Stimulated activated naive CD4-positive, alpha-beta T cell (primary cell): Measurements from ENCODE around the gene AOAH.

Experiments
- DNase-seq, 6 experiments: peaks; one replicate each; lab custom pipeline; 2025; lab: John Stamatoyannopoulos, UW

Gene AOAH

GRCh38 chr7:36629351-36629750 lies 94.9 kb downstream of the AOAH start:
- no peak for DNase-seq

DNA sequence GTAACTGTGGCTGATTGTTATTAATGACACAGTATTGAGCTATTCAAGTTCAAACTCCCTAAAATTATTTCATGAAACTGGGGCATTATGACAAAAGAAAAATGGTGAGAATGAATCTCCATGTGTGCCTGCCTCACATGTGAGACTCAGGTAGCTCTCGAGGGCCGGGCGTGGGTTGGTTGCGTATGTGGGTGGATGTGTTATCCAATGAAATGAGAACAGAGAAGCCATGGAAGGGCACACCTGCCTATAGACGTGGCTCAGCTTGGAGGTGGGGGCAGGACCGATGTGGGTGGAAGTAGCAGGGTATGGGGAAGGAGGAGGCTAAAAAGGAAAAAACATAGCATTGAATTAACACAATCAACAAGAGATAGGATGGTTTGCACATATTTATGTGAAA lies 96.5 kb downstream of the AOAH start:
- no peak for DNase-seq

GRCh38 chr7:36626111-36626510 lies 98.2 kb downstream of the AOAH start:
- no peak for DNase-seq

DNA sequence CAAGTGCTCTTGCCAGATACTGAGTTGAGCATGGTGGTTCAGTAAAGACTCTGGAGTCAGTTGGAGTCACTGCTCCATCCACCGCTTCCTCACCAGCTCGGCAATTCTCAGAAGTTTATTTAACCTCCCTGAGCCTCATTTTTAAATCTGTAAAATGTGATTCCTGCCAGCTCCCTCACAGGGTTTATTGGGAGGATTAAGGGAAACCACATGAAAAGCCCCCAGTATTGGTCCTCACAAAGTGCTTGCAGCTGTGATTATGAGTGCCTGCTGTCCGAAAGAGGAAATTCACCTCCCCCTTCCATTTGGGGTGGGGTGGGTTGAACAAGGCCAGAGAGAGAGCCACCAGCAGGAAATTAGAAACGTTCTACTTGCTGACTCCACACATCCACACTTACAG lies 99.0 kb downstream of the AOAH start:
- DNase-seq = no peak

- DNase-seq = no peak
These were observed 101.0 kb downstream of the AOAH start for GRCh38 chr7:36623247-36623646.

- DNase-seq = no peak
These were observed 102.9 kb downstream of the AOAH start for GRCh38 chr7:36621396-36621795.

DNA sequence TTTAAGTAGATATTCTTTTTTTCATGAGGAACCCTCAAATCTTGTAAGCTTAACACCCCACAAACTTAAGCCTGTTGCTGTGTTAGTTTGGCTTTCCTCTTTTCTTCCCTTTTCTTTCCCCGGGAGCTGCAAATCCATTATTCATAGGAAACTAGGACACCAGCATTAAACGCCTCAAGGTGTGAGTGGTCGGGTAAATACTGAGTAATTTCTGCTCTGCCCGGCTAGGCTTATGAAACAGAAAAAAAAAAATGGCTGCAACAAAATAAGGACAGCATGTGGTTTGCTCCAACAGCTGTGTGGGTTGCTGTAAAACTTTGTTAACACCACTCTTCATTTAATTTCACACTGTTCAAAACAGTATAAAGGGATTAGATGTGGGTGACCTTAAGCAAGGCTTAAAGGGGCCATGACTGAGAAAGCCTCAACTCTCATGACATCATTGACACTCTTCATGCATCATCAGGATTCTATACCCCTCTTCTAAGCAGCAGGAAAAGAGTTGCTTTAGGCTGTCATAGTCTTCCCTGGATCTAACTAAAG lies 104.1 kb downstream of the AOAH start:
- DNase-seq = no peak

DNA sequence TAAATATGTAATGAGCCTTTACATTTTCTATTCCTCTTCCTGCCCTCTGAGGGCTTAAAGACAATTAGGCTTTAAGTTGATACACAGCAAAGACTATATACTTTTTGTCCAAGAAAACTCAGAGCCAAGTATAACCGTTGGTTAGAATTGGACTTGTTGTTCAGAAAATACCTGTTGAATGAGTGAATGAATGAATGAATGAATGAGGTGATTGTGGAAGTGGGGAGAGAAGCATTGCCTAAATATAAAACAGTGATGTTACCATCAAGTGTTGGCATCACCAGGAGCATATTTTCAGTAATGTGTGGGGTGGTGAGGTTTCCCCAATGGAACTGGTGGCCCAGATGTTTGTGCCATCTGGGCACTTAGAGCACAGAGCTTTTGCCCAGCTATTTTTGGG lies 106.9 kb downstream of the AOAH start:
- no peak for DNase-seq

GRCh38 chr7:36615852-36616540 lies 108.3 kb downstream of the AOAH start:
- no peak for DNase-seq

- DNase-seq = no peak
These were observed 109.3 kb downstream of the AOAH start for GRCh38 chr7:36614959-36615358.

- DNase-seq = no peak
These were observed 111.2 kb downstream of the AOAH start for GRCh38 chr7:36613031-36613614.

DNA sequence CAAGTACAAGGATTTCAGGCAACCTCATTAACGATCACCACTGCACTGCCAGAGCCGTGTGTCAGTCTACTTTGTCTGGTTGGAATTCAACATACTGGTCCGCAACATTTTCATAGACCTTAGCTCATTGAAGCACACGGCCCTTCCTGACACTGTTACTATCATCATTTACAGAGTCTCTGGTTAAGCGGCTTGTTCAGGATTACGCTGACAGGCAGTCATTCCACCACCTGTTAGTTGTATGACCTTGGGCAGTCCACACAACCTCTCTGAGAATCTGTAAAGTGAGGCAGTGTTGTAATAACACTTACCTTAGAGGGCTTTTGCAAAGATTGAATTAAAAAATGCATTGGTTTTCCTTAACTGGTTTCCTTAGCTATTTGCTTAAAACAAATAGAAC lies 112.6 kb downstream of the AOAH start:
- DNase-seq = no peak

- DNase-seq = no peak
These were observed 116.6 kb downstream of the AOAH start for GRCh38 chr7:36607721-36608095.

DNA sequence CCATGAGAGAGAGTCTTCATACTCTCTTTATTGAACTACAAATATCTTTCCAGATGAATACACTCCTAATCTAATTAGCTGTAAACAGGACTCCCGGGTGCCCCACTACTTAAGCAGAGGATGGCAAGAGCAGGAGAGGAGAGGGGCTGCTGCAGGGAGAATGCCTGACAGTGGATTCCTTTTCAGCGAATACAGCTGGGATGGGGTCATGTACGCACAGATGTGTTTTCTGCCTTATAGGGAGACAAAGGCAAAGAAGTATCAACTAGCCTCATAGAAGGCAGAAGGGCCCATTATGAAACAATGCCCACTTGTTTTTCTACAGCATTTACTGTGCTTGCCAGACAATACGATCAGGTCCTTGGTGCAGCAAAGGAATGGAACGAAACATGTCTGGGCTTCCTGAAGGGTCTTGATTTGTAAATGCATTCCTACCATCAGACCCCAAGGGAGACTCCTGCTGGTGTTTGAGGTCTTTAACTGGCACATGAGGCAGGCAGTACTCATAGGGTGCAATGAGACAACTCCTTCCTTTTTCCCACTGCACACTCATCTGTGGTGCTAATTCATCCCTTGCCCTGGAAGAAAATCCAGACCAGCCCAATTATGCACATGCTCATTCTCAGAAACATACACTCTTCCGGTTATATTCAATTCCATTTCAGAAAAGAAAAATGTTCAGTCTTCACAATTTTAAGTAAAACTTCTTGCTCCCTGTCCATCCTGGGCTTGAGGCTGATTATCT lies 117.1 kb downstream of the AOAH start:
- DNase-seq = no peak

GRCh38 chr7:36606153-36606975 lies 117.9 kb downstream of the AOAH start:
- peak in 3 of 6 experiments; percentile 36 to 61 (median 48) for DNase-seq

- DNase-seq = peak in 1 of 6 experiments; percentile 21
These were observed 118.8 kb downstream of the AOAH start for GRCh38 chr7:36605261-36606051.

DNA sequence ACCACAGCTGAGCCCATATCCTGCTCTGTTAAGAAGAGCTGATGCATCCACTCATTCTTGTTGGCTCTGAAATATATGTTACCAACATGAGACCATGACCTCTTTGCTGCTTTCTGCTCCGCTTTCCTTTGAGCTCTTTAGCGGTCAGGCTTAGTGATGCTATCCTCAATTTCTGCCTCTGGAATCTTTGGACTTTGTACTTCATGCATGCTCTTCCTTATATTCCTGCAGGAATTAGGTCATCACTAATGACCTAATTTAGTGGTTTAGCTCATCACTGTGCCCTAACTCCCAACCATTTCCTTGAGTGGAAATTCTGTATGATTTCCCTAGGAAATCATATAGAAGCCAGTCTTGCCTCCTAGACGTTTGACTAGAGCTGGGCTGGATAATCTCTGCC lies 119.5 kb downstream of the AOAH start:
- no peak for DNase-seq

DNA sequence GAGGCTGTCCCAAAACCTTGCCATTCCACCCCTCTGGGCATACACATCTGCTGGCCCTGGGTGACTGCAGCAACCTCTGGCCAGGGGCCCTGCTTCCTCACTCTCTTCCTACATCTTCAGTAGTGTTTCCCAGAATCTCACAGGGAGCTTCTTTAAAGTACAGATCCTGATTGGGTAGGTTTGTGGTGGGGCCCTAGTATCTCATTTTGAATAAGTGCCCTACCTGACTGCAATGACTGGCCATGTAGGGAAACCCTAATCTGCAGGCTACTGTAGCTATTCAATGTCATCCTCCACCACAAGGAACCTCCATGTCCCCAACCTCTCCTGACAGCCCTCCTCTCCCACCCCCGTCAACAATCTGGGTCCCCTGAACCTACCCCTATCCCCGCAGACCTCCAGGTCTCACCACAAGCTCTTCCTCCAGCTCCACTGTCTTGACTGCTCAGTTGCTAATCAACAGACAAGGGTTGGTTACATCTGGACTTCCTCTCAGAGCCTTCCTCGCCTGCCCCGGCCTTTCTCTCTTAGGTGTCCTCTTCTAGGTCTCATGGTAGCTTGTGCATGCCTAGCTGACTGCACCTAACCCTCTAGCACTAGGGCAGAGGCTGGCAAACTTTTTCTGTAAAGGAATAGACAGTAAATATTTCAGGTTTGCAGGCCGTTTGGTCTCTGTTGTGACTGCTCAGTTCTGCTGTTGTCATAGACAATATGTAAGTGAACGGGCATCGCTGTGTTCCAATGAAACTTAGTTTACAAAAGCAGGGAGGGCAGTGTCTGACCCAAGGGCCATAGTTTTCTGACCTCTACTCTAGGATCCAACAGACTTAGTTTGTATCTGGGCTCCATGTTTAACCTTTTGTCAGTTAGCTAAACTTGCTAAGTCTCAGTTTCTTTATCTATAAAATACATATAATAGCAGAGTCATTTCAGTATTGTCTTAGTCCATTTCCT lies 121.1 kb downstream of the AOAH start:
- DNase-seq = no peak

DNA sequence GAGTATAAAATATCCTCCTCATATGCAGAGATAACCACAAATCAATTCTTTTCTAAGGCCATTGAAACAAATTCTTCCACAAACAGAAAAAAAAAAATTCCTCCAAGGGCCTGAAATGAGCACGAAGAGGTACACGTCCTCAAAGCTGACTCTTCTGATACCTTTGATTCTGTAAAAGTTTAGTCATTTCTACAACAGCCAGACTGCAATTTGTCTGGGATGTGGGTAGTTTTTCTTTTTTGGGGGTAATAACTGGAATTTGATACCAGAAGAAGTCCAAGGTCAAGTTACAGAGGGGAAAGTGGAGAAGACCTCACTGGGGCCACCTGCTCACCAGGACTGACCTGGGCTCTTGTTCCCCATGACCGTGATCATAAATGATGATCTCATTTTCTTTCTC lies 121.8 kb downstream of the AOAH start:
- DNase-seq = no peak

- no peak for DNase-seq
These were observed 122.7 kb downstream of the AOAH start for GRCh38 chr7:36601601-36602000.
